GM18517 (cell line): ENCODE results near the gene MAD1L1.

Experiments
- ATAC-seq: cut with Tn5 transposase; IDR thresholded peaks from one replicate; pipeline ENCODE4 v1.9.1; 2021; ENCODE audit warnings: mild to moderate bottlenecking, moderate library complexity; ENCODE audit not compliant: unreplicated experiment

The MAD1L1 gene

GRCh38 chr7:1922870-1923236 is 309.9 kb downstream of the MAD1L1 start:
- no peak for ATAC-seq

GRCh38 chr7:1922071-1922869 is 310.5 kb downstream of the MAD1L1 start:
- ATAC-seq = no peak

DNA sequence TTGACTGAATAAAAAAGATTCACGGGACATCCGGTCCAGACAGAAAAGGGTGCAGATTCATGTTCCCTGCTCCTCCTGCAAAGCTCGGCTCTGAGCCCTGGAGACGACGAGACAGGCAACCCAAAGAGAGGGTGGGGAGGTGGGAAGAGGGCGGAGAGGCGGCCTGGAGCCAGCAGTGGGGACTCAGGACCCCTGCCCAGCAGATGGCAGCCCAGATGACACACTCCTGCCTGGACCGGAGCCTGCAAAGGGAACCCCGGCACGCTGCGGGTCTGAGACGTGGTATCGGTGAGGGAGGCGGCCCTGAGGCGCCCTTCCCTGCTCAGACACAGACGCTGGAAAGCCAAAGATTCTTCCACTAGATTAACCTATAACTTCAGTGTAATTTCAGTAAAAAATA is 311.9 kb downstream of the MAD1L1 start:
- no peak for ATAC-seq

DNA sequence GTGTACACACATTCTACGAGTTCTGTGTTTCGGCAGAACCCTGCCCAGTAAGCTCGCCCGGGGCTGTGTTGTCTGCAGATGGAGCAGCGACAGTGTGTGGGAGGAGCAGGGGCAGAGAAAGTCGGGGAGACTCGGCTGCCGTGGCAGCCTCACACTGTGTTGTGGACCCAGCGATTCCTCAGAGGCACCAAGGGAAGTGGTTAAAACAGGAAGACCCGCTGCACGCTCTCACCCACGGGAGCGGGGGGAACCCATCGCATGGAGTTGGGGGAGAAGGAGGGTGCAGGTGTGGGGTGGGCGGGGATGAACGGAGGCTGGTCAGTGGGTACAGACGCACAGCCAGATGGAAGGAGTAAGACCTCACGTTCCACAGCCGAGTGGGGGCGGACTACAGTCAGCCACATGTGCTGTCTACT is 312.5 kb downstream of the MAD1L1 start:
- ATAC-seq = no peak

DNA sequence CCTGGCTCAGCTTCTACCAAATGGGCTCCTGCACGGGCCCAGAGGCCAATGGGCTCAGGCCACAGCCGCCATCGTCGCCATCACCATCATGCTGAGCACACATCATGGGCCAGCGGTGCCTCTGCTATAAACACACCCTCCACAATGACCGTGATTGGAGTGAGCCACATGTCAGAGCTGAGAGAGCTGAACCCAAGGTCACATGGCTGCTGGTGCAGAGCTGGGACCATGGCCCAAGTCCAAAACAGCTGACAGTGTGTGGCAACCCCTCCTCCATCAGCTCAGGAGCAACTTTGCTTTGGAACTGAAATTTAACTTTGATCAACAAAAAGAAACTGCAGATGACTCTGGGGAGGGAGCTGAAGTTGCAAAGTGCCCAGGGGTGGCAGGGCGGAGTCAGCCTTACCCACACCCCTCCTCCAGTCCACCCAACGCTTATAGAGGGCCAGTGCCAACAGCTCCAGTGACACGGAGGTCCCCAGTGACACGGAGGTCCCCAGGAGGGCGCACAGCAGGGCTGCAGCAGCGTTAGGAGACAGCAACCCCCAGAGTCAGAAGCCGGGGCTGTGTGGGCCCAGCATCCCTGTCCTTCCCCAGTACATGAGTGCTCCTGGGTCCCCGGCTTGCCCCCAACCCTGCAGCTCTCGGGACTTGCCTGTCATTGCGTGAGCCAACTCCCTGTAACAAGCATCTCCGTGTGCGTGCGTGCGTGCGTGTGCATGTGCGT is 313.0 kb downstream of the MAD1L1 start:
- ATAC-seq = no peak

DNA sequence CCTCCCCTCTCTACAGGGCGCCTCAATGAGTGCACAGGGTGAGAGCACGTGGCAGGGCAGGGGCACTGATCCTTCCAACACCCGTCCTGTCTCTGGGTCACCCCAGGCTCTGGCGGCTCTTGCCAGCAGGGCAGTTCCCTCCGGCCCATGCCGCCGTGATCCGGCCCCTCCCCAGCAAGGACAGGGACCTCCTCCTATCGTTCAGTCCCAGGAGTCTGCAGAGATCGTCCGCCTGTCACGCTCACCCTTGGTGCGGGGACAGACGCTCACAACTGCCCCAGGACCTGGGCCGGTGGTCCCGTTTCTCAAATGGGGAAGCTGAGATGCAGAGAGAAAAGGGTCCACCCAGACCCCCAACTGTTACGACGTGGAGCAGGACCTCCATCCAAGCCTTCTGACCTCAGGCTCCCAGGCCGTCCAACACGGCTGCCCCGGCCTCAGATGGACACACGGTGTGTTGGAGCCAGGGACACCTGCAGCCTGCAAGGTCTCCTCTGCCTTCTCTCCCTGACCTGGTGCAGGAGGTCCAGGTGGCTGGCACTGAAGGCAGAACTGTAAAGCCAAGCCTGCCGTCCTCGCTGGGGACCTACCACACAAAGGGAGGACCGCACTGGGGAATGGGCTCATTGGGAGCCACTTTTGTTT is 313.7 kb downstream of the MAD1L1 start:
- no peak for ATAC-seq

GRCh38 chr7:1918063-1918645 is 314.6 kb downstream of the MAD1L1 start:
- ATAC-seq = no peak

DNA sequence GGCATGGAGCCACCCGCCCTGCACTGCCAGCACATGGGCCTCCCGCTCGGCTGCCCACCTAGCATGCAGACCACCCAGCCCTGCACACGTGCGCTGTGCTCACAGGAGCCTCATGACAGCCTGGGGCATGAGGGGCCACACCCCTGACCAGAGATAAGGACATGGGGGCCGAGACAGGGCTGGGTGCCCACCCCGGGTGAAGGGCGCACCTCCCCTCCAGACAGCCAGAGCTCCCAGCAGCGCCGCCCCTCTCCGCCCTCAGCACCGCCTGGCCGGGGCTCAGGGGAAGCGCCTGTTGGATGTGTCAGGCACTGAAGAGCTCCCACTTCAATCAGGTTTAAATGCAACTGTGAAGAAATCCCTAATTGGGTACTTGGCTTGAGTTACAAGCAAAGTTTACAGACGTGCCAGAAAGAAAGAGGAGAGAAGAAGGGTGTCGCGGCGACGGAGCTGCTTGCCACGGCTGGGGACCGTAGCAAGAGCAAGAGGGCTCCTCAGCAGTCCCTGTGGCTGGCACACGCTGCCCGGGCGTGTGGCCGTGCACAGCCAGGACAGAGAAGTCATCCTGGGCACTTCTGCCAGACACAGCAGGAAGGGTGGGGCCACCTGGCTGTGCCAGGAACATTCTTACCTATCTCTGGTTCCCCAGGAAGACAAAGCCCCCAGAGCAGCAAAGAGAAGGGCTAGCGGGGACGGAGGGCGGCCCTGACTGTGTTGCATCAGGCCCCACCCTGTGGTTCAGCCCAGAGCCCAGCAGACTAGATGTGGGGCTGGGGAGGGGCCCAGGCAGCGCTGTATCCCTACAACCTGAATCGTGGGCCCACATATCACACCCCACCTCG is 315.3 kb downstream of the MAD1L1 start:
- ATAC-seq = no peak

DNA sequence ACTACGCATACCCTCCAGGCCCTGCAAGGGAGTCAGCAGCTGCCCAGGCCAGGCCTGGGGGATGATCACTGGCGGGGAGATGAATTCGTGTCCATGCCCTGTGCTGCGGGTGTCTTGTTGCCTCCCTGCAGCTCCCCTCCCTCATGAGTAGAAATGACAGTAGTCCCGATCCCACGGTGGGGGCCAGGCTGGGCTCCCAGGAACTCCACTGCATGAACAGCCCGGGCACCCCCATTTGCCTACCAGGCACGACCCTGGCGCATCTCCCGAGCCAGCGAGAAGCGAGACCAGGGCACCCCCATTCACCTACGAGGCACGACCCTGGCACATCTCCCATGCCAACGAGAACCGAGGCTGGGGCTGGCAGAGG is 316.2 kb downstream of the MAD1L1 start:
- ATAC-seq = no peak

DNA sequence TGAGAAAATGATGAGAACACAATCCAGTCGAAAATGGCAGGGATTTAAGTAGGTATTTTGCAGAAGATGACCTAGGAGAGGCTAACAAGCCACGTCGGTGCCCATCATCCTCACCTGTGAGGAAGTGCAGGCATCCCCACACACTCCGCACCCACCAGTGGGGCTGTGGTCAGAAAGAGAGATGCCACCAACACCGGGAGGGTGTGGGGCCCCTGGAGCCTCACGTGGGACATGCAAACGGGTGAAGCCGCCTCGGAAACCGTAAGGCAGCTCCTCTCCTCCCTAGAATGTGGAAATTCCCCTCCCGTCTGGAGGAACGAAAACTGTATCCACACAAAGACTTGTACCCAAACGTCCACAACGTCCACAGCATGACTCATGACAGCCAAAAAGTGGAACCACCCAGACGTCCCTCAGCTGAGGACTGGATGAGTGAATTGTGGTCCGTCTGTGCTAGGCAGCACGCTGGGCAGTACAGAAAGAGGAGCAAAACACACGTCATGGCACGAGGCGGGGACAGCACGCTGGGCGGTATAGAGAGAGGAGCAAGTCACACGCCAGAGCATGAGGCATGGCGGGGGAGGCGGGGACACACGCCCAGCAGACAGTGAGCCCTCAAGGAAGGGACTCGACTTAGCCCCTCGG is 316.7 kb downstream of the MAD1L1 start:
- no peak for ATAC-seq

DNA sequence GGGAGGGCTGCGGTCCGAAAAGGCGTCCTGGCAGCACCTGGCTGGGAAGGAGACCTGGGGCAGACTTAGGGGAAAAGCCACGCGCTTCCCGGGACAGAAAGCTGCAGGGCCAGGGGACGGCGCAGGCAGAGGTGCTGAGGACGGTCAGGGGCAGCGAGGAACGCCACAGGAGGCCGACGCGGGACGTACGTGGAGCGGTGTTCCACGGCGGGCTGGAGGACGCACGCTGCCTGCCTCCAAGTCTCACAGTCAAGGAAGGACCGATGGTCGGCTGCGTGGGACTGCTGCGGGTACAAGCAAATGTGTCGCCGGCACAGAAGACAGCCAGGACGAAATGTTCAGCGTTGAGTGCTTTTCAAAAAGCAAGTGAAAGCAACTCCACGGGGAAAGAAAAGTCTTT is 317.4 kb downstream of the MAD1L1 start:
- ATAC-seq = no peak

DNA sequence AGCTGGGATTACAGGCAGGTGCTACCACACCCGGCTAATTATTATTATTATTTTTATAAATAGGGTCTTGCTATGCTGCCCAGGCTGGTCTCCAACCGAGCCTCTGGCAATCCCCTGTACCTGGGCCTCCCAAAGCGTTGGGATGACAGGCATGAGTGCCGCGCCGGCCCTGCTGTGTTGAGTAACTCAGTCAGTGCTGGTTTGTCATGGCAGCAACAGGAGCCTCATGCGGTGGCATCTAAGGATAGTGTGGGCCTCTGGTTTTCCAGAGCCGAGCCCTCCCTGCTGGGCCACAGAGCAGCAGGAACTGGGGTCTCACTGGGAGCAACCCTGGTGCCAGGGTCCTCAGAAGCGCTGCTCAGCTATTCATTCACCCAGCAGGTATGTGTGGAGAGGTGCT is 318.0 kb downstream of the MAD1L1 start:
- no peak for ATAC-seq

DNA sequence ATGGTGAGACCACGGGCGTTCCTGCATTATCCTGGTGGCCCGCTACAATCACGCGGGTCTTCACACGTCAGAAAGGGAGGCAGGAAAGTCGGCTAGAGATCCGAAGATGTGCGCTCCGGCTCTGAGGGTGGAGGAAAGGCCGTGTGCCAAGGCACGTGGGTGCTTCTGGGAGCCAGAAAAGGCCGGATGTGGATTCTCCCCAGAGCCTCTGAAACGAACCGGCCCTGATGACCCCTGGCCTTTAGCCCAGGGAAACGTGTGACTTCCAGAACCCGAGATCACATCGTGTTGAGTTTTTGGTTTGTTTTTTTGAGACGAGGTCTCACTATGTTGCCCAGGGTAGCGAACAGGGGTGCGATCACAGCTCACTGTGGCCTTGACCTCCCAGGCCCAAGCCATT is 318.4 kb downstream of the MAD1L1 start:
- ATAC-seq = no peak

DNA sequence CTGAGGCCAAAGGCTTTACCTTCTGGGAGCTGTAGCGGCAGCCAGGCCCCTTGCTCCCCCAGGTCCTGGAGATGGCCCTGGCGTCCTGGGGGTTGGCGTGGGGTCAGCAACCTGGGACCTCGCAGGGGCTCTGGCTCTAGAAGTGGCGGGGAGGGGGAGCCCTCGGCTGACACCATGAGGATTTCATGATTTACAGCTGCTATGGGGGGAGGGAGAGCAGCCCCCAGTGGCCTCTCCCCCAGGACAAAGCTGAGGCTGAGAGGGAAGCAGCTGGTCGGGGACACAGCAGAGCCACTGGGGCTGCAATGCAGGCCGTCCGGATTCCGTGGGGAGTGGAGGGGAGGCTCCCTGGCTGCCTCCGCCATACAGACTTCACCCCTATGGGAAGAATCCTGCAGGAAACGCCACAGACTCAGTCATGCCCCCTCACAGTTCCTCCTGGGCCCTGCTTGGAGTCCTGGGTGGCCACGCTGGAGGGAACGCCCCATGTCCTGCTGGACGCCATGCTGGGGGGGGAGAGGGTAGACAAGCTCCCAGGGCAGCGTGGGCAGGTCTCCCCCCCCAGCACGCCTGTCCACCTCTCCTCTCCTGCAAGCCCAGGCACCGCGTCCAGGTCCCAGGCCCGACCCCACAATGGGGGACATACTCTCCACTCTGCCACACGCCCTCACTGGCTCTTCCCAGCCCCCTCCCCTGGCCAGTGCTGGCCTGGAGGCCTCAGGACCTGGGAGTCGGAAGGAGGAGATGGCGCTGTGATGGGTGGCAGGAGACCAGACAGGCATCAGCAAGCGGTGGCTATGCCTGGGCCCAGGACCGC is 319.1 kb downstream of the MAD1L1 start:
- ATAC-seq = no peak

- no peak for ATAC-seq
Measured at GRCh38 chr7:1912593-1913465, 319.9 kb downstream of the MAD1L1 start.

GRCh38 chr7:1911571-1911970 is 321.2 kb downstream of the MAD1L1 start:
- ATAC-seq = no peak

GRCh38 chr7:1910827-1911226 is 321.9 kb downstream of the MAD1L1 start:
- no peak for ATAC-seq

- ATAC-seq = no peak
Measured at GRCh38 chr7:1910081-1910685, 322.6 kb downstream of the MAD1L1 start.
